Measurements from ENCODE around the gene ITPKC.
A peak's percentile ranks its signal among the peaks of the same experiment; 100 is the strongest.

ITPKC gene

DNA sequence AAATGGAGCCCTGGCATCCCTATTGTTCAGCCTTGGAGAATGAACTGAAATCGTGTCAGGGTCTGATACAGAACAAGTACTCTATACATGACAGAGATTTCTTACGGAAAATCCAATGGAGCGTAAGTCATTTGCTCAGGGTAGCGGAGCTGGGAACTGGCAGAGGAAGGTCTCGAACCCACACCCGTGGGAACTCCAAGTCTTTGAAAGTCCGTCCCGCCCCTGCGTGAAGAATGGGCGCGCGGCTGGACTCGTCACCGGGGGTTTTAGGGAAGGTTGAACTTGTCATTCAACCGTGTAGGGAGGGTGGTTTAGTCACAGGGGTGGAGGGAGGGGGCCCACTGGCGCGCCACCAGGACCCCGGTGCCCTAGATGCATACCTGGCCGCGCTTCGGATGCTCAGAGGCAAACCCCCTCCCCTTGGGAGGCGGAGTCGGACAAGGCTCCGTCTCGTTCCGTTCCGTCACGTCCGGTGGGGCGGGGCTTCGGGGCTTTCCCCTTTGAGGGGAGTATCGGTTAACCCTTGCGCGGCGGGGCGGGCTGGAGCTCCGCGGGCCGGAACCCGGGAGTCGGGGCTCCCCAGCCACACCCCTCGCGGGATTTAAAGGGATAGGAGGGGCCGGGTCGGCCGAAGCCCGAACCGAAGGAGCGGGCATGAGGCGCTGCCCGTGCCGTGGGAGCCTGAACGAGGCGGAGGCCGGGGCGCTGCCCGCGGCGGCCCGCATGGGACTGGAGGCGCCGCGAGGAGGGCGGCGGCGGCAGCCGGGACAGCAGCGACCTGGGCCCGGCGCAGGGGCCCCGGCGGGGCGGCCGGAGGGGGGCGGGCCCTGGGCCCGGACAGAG, at the start of gene ITPKC, which contains the start of gene COQ8B:
Gene ITPKC (plus strand): TSS at position 631 of the 843 bp plus-strand sequence. CDS start 24 bp downstream, at position 655.
Gene COQ8B (minus strand): TSS at position 405 of the 843 bp plus-strand sequence. CDS start 2,254 bp downstream, outside the sequence.
- peak; percentile 100 for DNase-seq

- DNase-seq: no peak
Measured at GRCh38 chr19:40667602-40668001, 49.3 kb upstream of the ITPKC start.

DNA sequence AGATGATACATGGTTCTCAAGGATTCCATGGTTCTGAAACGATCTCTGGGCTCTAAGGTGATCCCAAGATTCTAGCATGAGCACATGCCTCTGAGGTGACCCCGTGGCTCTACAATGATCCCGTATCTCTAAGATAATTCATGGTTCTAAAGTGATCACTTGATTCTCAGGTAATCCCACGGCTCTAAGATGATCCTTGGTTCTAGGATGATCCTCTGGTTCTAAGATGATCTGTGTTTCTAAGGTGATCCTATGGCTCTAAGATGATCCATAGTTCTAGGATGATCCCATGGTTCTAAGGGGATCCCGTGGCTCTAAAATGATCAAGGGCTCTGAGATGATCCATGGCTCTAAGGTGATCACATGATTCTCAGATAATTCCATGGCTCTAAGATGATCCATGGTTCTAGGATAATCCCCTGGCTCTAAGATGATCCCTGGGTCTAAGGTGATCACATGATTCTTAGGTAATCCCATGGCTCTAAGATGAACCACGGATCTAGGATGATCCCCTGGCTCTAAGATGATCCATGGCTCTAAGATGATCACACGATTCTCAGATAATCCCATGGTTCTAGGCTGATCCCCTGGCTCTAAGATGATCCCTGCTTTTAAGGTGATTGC, 47.8 kb upstream of the ITPKC start:
- no peak for DNase-seq

DNA sequence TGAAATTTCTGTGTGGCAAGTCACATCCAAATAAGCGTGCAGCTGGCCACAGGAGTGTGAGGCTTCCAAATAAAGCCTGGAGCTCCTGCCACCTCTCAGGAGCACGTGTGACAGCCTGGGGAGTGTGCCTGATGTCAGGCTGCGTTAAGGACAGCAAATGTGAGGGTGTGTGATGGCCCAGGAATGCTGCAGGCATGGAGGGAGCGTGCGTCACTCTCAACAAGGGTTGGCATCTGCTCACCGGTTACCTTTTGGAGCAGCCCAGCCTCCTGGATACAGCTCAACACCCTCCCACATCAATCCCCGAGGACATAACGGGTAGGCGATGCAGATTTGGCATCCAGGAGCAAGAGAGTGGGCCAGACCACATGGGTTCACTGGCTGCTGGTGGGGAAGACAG, 45.5 kb upstream of the ITPKC start:
- no peak for DNase-seq

- no peak for DNase-seq
Measured at GRCh38 chr19:40672038-40672437, 44.9 kb upstream of the ITPKC start.

GRCh38 chr19:40672573-40673299, 44.2 kb upstream of the ITPKC start:
- DNase-seq: no peak

DNA sequence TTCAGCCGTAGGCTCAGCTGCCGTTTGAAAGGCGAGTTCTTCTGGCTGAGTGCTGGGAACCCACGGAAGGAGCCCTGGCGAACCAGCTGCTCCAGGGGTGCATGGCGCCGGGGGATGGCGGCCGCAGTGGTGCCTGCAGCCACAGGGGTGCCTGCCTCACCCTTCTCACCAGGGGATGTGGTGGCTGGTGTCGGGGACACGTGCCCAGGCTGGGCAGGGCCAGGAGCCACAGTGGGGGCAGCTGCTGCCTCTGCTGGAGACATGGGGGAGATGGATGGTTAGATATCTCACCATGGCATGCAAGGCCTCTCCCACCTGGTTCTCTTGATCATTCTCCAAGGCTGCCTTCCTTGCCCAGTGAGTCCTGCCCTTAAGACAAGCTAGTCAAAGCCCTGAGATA, 43.5 kb upstream of the ITPKC start:
- DNase-seq: no peak

GRCh38 chr19:40674291-40674690, 42.6 kb upstream of the ITPKC start:
- DNase-seq: no peak

DNA sequence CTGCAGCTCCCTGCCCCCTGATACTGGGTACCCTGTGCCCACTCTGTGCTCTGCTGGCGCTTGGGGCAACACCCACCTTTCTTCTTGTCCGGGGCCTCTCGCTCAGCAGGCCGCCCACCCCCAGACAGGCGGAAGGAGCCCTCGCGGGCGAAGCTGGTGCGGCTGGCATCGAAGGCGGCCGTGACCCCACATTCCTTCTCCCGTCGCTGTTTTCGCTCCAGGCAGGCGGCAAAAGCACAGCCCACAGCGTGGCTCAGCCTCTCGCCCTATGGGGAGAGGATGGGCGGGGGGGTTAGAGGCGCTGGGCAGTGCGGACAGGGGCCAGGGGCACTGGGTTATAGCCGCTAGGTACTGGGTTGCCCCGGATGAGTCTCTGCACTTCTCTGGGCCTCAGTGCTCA, 39.8 kb upstream of the ITPKC start:
- DNase-seq: no peak

- DNase-seq: no peak
Measured at GRCh38 chr19:40681039-40681438, 35.9 kb upstream of the ITPKC start.

DNA sequence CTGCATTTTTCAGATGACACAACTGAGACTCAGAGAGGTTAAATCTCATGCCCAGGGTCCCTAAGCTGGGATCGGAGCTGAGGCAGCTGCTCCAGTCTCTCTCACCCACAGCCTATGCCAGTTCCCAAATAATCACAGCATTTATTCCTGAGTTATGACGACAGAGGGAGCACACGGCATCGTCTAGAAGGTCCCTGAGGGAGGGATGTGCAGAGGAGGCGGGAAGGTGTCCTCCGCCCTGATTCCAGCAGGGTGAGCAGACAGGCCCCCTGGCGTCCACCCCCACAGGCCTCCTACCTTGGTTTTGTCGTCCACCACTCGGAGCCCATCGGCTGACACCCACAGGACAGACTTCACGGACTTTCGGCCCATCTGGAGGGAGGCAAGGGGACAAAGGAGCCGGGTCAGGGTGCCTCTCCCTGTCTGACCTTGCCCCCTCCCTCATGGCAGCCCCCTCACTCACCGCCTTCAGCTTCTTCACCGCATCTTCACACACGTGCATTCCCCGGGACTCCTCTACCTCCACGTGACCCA, 34.4 kb upstream of the ITPKC start:
- no peak for DNase-seq

DNA sequence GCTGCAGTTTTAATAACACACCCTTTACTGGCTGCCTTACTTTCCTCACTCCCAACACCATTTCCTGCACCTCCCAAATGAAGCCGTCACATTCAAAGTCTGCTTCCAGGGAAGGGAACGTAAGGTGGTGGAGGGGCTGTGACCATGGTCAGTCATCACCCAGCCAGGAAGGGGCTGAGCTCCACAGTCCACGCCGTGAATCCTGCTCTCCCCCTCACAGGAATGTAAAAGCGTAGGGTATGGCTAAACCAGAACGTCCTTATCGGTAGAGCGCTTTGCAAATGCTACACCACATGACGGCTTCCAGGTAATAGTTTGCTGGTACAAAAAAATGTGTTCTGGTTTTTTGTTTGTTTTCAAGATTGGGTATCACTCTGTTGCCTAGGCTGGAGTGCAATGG, 33.5 kb upstream of the ITPKC start:
- DNase-seq: no peak

- DNase-seq: no peak
Measured at GRCh38 chr19:40684280-40684679, 32.6 kb upstream of the ITPKC start.

DNA sequence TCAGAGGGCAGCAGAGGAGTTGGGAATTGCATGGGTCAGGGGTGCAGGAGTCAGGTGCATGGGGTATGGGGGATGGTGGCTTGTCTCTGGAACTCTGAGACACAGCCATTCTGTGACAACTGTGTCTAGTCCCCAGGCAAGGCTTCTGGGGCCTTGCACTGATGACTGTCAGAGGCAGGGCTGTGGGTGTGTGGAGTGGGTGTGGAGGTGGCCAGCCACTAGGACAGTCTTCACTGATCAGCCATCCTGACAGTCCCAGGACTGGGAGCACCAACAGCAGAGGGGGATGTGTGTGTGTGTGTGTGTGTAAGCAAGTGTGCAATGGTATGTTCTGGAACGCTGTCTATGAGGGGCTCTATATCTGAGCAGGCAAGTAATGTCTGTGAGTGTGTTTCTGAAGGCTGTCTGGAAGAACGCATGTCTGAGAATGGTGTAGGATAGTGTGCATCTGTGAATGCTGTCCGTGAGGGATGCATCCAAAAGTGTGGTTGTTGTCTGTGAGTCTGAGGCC, 31.8 kb upstream of the ITPKC start:
- no peak for DNase-seq

DNA sequence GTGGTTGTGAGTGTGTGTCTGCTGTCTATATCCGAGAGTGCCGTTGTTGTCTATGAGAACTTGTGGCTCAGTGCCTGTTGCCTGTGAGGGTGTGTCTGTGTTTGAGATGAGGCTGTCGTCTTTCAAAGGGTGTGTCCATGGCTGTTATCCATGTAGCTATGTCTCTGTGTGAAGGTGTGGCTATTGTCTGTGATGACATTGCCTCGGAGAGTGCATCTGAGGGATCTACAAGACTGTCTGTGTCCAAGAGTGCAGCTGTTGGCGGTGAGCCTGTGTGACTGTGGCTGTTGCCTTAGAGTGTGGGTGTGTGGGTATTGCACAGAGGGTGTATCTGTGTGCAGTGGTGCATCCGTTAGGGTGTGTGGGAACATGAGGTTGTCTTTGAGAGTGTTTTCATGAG, 31.3 kb upstream of the ITPKC start:
- no peak for DNase-seq

GRCh38 chr19:40686882-40687524, 29.9 kb upstream of the ITPKC start:
- DNase-seq: no peak

DNA sequence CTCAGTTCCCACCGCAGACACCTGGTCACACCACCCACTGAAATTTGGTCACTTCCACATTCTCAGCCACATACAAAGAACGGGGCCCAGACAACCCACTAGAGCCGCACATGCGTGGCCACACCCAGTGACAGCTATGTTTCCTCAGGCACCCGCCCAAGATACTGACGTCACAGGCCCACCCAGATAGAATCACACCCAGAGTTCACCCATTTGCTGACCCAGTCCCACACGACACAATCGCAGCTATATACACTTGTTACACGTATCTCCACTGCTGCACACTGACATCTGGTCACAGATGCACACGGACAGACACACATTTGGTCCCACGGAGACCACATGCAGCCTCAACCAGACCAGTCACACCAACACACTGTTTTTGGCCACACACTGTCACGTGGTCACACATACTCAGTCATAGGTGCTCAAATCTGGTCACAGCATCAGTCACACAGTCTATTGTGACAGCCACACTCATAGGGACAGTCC, 29.3 kb upstream of the ITPKC start:
- no peak for DNase-seq

DNA sequence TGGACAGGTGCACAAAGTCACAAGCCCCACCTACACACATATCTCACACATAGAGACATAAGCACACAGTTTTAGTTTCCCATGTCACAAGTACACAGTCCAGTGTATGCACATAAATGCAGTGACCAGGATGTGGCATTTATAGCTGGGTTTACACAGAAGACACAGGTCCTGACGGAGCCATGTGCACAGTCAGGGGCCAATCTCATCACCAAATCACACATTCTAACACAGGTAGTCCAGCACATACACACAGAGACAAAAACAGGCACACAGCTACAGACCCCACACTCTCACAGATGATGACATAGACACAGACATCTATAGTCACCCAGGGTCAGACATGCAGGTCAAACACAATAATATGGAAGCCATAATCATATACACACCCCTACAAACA, 28.6 kb upstream of the ITPKC start:
- DNase-seq: no peak

DNA sequence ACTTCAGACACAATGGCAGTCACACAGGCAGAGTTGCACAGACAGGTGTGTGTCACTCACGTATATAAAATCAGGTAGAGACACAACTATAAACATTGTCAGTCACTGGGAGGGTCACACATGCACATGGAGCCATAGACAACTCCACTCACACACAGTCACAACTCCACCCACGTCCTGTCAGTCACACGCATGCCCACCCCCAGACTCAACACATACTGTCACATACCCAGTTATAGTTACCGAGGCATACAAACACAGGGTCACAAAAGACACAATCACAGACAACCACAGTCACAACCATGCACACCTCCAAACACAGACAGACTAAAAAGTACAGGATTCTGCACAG, 27.9 kb upstream of the ITPKC start:
- DNase-seq: no peak

GRCh38 chr19:40689339-40690049, 27.4 kb upstream of the ITPKC start:
- DNase-seq: no peak

- no peak for DNase-seq
Measured at GRCh38 chr19:40690050-40690692, 26.7 kb upstream of the ITPKC start, which contains the start of gene NUMBL. NUMBL (minus strand) TSS chr19:40690651; CDS start chr19:40690483, 168 bp downstream.

Data from stimulated activated CD4-positive, alpha-beta T cell treated with anti-CD3 and anti-CD28 coated beads, Interleukin-2, amount 100 ng/mL, for 48 hours (primary cell).